HepG2 (cell line): ENCODE results near the gene RIPOR3. TPM values are rescaled to one million over a fixed set of nuclear protein-coding genes. Genes with fewer than 3 reads are reported as not detected.

Experiments
- ATAC-seq: fragments of 200-7000 bp; cut with Tn5 transposase; 3 replicates; pipeline ENCODE4 v1.9.1; 2020; ENCODE audit warnings: mild to moderate bottlenecking, moderate library complexity
- BruUV-seq: library from RNA; stranded (reverse); fragments of 400-500 nt; replicated peaks from 2 replicates; lab custom pipeline; 2021; lab: Mats Ljungman, UMichigan
- CTCF ChIA-PET: fragments of 300-600 bp; formaldehyde crosslinking; extraction: SDS; loops from one replicate; lab custom pipeline; 2021; ENCODE audit warnings: low total read pairs, inconsistent platforms, low intra/inter-chr PET ratio; lab: Yijun Ruan, JAX
- POLR2A ChIA-PET: fragments of 350-600 bp; sonication (Branson Sonifier 250); formaldehyde crosslinking; loops from one replicate; lab custom pipeline; 2020; ENCODE audit warnings: antibody characterized with exemption, inconsistent platforms; lab: Yijun Ruan, JAX
- DNase-seq: peaks from one replicate; pipeline ENCODE4 v3.0.0-alpha.2; 2015; ENCODE audit warnings: low spot score
- FAIRE-seq: peaks from 3 replicates; lab custom pipeline; 2011; peaks lifted over from hg19 to GRCh38; lab: Jason Lieb, UNC
- H2AFZ ChIP-seq: one replicate; pipeline ENCODE4 v1.6.1; 2011; ENCODE audit warnings: low read length, inconsistent platforms
- H3K27ac ChIP-seq: fragments of 300-600 bp; 3 replicates; pipeline ENCODE4 v1.8.0; 2011; ENCODE audit warnings: mixed run types, mild to moderate bottlenecking, mixed read lengths, low read length, inconsistent platforms; ENCODE audit not compliant: insufficient read depth; ENCODE audit errors: extremely low read length
- H3K27me3 ChIP-seq, 2 experiments: fragments of 200-600 bp in 1 of 2; 2 replicates in 1 of 2; 3 replicates in 1 of 2; pipeline versions ENCODE4 v1.6.0 to v1.8.0; 2011; ENCODE audit warnings: low read length in 2 of 2, mild to moderate bottlenecking in 2 of 2, moderate library complexity in 2 of 2, inconsistent platforms in 1 of 2; ENCODE audit not compliant: insufficient read depth in 2 of 2, control insufficient read depth in 1 of 2
- H3K36me3 ChIP-seq, 2 experiments: fragments of 200-600 bp in 1 of 2; replicated peaks in 1 of 2; 2 replicates in 1 of 2; 3 replicates in 1 of 2; pipeline versions ENCODE4 v1.5.1 to v1.8.0; 2011; ENCODE audit warnings: low read length in 2 of 2, inconsistent platforms in 1 of 2; ENCODE audit not compliant: insufficient read depth in 2 of 2, control insufficient read depth in 1 of 2
- H3K4me1 ChIP-seq: 2 replicates; pipeline ENCODE4 v1.5.1; 2012; ENCODE audit warnings: low read length, inconsistent platforms; ENCODE audit not compliant: insufficient read depth
- H3K4me2 ChIP-seq: 2 replicates; pipeline ENCODE4 v1.6.0; 2011; ENCODE audit warnings: low read depth, low read length, inconsistent platforms
- H3K4me3 ChIP-seq, 3 experiments: fragments of 200-600 bp in 1 of 3; sonication (generic), shearing (Covaris generic) in 1 of 3; replicated peaks in 1 of 3; 2 replicates each; pipeline ENCODE4 v1.5.1; 2011 to 2016; ENCODE audit warnings: low read length in 3 of 3, inconsistent platforms in 2 of 3, low read depth in 2 of 3, mild to moderate bottlenecking in 2 of 3, control low read depth in 1 of 3, mixed read lengths in 1 of 3; ENCODE audit not compliant: insufficient read depth in 1 of 3
- H3K79me2 ChIP-seq: one replicate; pipeline ENCODE4 v1.6.1; 2011; ENCODE audit warnings: low read length, inconsistent platforms; ENCODE audit not compliant: insufficient read depth
- H3K9ac ChIP-seq: 2 replicates; pipeline ENCODE4 v1.6.0; 2011; ENCODE audit warnings: mild to moderate bottlenecking, low read depth, low read length, inconsistent platforms; ENCODE audit not compliant: insufficient read depth
- H3K9me3 ChIP-seq: 2 replicates; pipeline ENCODE4 v1.5.1; 2012; ENCODE audit warnings: mild to moderate bottlenecking, low read length
- H4K20me1 ChIP-seq: 2 replicates; pipeline ENCODE4 v1.6.0; 2011; ENCODE audit warnings: inconsistent platforms, mild to moderate bottlenecking, low read length, moderate library complexity; ENCODE audit not compliant: insufficient read depth
- AHR ChIP-seq: IDR thresholded peaks from 2 replicates; pipeline ENCODE4 v1.6.1; 2018; ENCODE audit warnings: missing genetic modification reagents, missing compliant biosample characterization
- ATAD3A ChIP-seq: sonication (generic); formaldehyde crosslinking; IDR thresholded peaks from 2 replicates; pipeline ENCODE4 v1.4.0; 2020; ENCODE audit warnings: missing genetic modification reagents
- ATF7-NPFF ChIP-seq: sonication (generic); formaldehyde crosslinking; IDR thresholded peaks from 2 replicates; pipeline ENCODE4 v1.8.1; 2023; ENCODE audit warnings: mild to moderate bottlenecking, low read depth, missing genetic modification reagents, moderate library complexity
- CBX5 ChIP-seq: sonication (generic); formaldehyde crosslinking; IDR thresholded peaks from 2 replicates; pipeline ENCODE4 v1.4.0; 2020; ENCODE audit warnings: missing genetic modification reagents, borderline replicate concordance
- CCDC6 ChIP-seq: sonication (generic); formaldehyde crosslinking; IDR thresholded peaks from 2 replicates; pipeline ENCODE4 v1.8.1; 2022; ENCODE audit warnings: mild to moderate bottlenecking, missing genetic modification reagents, moderate library complexity
- CHD2 ChIP-seq: IDR thresholded peaks from 2 replicates; pipeline ENCODE4 v1.6.1; 2011; ENCODE audit warnings: low read depth, low read length, improper control_type of control experiment
- ETV6 ChIP-seq: sonication (generic); formaldehyde crosslinking; conservative IDR thresholded peaks from 2 replicates; pipeline ENCODE4 v1.4.0; 2020; ENCODE audit warnings: missing genetic modification reagents
- NR2F2 ChIP-seq: IDR thresholded peaks from 2 replicates; pipeline ENCODE4 v1.6.1; 2012; ENCODE audit warnings: low read depth, inconsistent platforms, borderline replicate concordance
- REPIN1 ChIP-seq: sonication (generic); formaldehyde crosslinking; IDR thresholded peaks from 2 replicates; pipeline ENCODE4 v1.8.0; 2022; ENCODE audit warnings: missing genetic modification reagents, low read depth, mild to moderate bottlenecking, borderline replicate concordance
- RFXANK ChIP-seq: IDR thresholded peaks from 2 replicates; pipeline ENCODE4 v1.6.1; 2016
- WIZ ChIP-seq: sonication (generic); formaldehyde crosslinking; IDR thresholded peaks from 2 replicates; pipeline ENCODE4 v1.5.1; 2020; ENCODE audit warnings: mild to moderate bottlenecking, missing genetic modification reagents
- ZNF317 ChIP-seq: sonication (generic); formaldehyde crosslinking; IDR thresholded peaks from 2 replicates; pipeline ENCODE4 v1.5.0; 2020; ENCODE audit warnings: mild to moderate bottlenecking, missing genetic modification reagents
- ZNF563 ChIP-seq: sonication (generic); formaldehyde crosslinking; IDR thresholded peaks from 2 replicates; pipeline ENCODE4 v1.8.0; 2022; ENCODE audit warnings: mild to moderate bottlenecking, moderate library complexity, missing genetic modification reagents
- ZNF644 ChIP-seq: IDR thresholded peaks from 2 replicates; pipeline ENCODE4 v1.6.1; 2016; ENCODE audit warnings: low read depth
- WGBS: methylation state at CpG from one replicate; pipeline ENCODE4 v1.1.6; 2017; ENCODE audit warnings: low lambda C conversion rate; 5-methylcytosine and 5-hydroxymethylcytosine counted together
- in situ Hi-C: cut with HindIII; loops from 2 replicates; pipeline ENCODE4 v1.10.0; 2017; ENCODE audit warnings: low pct_unique_long_range_greater_than_20kb; ENCODE audit not compliant: extremely low pct_ligation_motif_present
- intact Hi-C: fragments of 100-400 bp; cut with micrococcal nuclease; formaldehyde crosslinking; loops from one replicate; pipeline ENCODE4 v1.10.0; 2022; ENCODE audit not compliant: unreplicated experiment
- polyA plus RNA-seq, 8 experiments: library from polyadenylated mRNA; depleted of rRNA in 3 of 8; stranded (reverse) in 7 of 8; unstranded in 1 of 8; fragments of >200 nt; fragmentation: Illumina TruSeq in 4 of 8; extraction: Trizol in 4 of 8; gene quantifications; 2 replicates each; pipeline versions ENCODE4 v1.2.1 to v1.2.3, GENCODE V29; 2011 to 2016; ENCODE audit warnings: low read depth in 4 of 8, missing spikeins in 1 of 8, mixed read lengths in 1 of 8; ENCODE audit not compliant: insufficient read depth in 1 of 8
- total RNA-seq, 5 experiments: library from RNA; depleted of rRNA; stranded (reverse); fragments of >200 nt; fragmentation: Illumina TruSeq; extraction: Trizol; gene quantifications; 2 replicates each; pipeline ENCODE4 v1.2.3, GENCODE V29; 2016; ENCODE audit warnings: low read depth in 1 of 5
- TF ChIP-seq, protein P1 (sequence below): fragments of 450-650 bp; IDR thresholded peaks from 2 replicates; pipeline ENCODE4 v1.6.1; 2017
- TF ChIP-seq, protein P2 (sequence below), 2 experiments: IDR thresholded peaks; 2 replicates each; pipeline ENCODE4 v1.6.1; 2011 to 2012; ENCODE audit warnings: low read length in 2 of 2, borderline replicate concordance in 1 of 2, low read depth in 1 of 2, mild to moderate bottlenecking in 1 of 2, moderate library complexity in 1 of 2
- TF ChIP-seq, protein P3 (sequence below): sonication (generic); formaldehyde crosslinking; IDR thresholded peaks from 2 replicates; pipeline ENCODE4 v1.8.1; 2023; ENCODE audit warnings: mild to moderate bottlenecking, missing genetic modification reagents

The RIPOR3 gene
- total and polyA plus RNA-seq, 2 of the 13 experiments (the other 11 are each of a cell fraction or from before 2014, with no cell fraction given) = 0.18 TPM; not detected in 1

DNA sequence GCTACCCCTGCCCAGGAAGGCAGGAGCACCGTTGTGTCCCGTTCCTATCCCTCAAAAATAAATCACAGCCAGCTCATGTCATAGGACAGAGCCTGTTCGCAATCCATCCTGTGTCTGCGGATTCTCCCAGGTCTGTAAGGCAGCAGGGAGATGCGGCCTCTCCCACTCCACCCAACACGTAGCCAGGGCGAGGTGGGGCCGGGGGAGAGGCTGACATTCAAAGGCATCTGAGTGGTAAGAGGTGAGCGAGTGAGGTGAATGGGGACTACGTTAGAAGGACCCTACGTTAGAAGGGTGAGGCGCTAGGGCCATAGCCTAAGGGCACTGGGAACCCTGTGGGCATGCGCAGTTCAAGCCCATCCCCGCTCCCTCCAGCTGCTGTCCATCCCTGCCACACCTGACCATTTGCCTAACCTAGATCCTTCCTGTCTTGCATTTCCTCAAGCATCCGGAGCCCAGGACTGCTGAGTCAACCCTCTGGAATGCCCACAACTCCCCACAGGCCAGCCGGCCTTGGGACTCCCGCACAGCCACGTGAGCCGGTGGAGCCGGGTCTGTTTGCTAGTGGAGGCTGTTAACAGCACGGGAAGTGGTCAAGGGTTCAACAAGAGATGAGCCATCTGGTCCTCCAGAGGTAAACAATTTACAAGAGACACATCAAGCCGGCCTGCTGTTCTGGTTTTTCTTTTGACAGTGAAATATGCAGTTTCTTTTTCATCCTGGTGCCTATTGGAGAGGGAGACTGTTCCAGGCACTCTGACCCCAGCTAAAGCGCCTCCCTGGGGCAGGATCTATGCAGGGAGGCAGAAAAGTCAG lies 45.9 kb downstream of the RIPOR3 start:
- H3K27me3 ChIP-seq = no peaks in the 10 kb centered on the region; a peak in 1 of 5 replicates
- peaks cover 63% of the 10 kb centered on the region for H3K4me1 ChIP-seq
- CTCF ChIA-PET = interaction anchor here (1.3 kb wide), 1 partner anchor 10 kb away, joined by 3 read pairs; no protein-coding TSS in a partner anchor
- WGBS = 13% methylated on average over 23 of the region's 23 CpGs
- no peak overlapping the region for H3K9ac ChIP-seq
- H3K36me3 ChIP-seq = no peaks in the 10 kb centered on the region
- in situ Hi-C loops = loop anchor here (25.0 kb wide), 1 partner anchor 92 kb away; the partner anchor contains the start of gene PARD6B
- peak overlapping the region; percentile 51 for H3K27ac ChIP-seq
- H4K20me1 ChIP-seq = no peaks in the 10 kb centered on the region
- H3K4me2 ChIP-seq = peak overlapping the region; percentile 65
- no peaks in the 10 kb centered on the region for H3K79me2 ChIP-seq
- peak; percentile 100 for DNase-seq
- FAIRE-seq = peak; percentile 97
- ATAC-seq = peak; percentile 94
- peaks cover 6% of the 10 kb centered on the region for H3K9me3 ChIP-seq
- no TSS peak for BruUV-seq
- peak overlapping the region in 2 of 3 experiments; percentile 32 to 51; a peak in 3 of 6 replicates for H3K4me3 ChIP-seq
- no peak overlapping the region for H2AFZ ChIP-seq
- intact Hi-C loops = loop anchor here (5.0 kb wide), 1 partner anchor 82 kb away; no protein-coding TSS in a partner anchor
- POLR2A ChIA-PET = interaction anchor here (0.8 to 1.3 kb wide), 7 partner anchors 8 to 145 kb away, joined by 3 to 6 read pairs (median 4); partner anchors contain the start of gene PARD6B
- peak; percentile 86; the same call in 1 of the 2 replicates for TF ChIP-seq ZNF563 (CRISPR knock-in tag)
- peak; percentile 91 for TF ChIP-seq ZNF317 (CRISPR knock-in tag)
- TF ChIP-seq CHD2 = 0 out of 2 replicates have a peak, but pooled peaks have one; percentile 26
- TF ChIP-seq ATF7-NPFF (CRISPR knock-in tag) = peak; percentile 97
- TF ChIP-seq, protein P1, sequence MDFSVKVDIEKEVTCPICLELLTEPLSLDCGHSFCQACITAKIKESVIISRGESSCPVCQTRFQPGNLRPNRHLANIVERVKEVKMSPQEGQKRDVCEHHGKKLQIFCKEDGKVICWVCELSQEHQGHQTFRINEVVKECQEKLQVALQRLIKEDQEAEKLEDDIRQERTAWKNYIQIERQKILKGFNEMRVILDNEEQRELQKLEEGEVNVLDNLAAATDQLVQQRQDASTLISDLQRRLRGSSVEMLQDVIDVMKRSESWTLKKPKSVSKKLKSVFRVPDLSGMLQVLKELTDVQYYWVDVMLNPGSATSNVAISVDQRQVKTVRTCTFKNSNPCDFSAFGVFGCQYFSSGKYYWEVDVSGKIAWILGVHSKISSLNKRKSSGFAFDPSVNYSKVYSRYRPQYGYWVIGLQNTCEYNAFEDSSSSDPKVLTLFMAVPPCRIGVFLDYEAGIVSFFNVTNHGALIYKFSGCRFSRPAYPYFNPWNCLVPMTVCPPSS = no peak
- TF ChIP-seq, protein P2, sequence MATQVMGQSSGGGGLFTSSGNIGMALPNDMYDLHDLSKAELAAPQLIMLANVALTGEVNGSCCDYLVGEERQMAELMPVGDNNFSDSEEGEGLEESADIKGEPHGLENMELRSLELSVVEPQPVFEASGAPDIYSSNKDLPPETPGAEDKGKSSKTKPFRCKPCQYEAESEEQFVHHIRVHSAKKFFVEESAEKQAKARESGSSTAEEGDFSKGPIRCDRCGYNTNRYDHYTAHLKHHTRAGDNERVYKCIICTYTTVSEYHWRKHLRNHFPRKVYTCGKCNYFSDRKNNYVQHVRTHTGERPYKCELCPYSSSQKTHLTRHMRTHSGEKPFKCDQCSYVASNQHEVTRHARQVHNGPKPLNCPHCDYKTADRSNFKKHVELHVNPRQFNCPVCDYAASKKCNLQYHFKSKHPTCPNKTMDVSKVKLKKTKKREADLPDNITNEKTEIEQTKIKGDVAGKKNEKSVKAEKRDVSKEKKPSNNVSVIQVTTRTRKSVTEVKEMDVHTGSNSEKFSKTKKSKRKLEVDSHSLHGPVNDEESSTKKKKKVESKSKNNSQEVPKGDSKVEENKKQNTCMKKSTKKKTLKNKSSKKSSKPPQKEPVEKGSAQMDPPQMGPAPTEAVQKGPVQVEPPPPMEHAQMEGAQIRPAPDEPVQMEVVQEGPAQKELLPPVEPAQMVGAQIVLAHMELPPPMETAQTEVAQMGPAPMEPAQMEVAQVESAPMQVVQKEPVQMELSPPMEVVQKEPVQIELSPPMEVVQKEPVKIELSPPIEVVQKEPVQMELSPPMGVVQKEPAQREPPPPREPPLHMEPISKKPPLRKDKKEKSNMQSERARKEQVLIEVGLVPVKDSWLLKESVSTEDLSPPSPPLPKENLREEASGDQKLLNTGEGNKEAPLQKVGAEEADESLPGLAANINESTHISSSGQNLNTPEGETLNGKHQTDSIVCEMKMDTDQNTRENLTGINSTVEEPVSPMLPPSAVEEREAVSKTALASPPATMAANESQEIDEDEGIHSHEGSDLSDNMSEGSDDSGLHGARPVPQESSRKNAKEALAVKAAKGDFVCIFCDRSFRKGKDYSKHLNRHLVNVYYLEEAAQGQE (IDR thresholded peaks at IDR 0.05; ENCODE audit: borderline replicate concordance in 1 of 2, low read depth in 1 of 2, low read length in 2 of 2) = peak in 1 of 2 experiments; percentile 60; a peak in 2 of 4 replicates
- TF ChIP-seq NR2F2 = no peak
- TF ChIP-seq AHR (CRISPR knock-in tag) = peak; percentile 79
- TF ChIP-seq RFXANK (CRISPR knock-in tag) = peak; percentile 72; the same call in 1 of the 2 replicates
- TF ChIP-seq ZNF644 (CRISPR knock-in tag) = peak; percentile 97
- no peak for TF ChIP-seq ATAD3A (CRISPR knock-in tag)
- peak; percentile 68; the same call in 1 of the 2 replicates for TF ChIP-seq CCDC6
- TF ChIP-seq CBX5 = peak; percentile 97
- no peak; the same call in 1 of the 2 replicates for TF ChIP-seq ETV6 (CRISPR knock-in tag)
- no peak for TF ChIP-seq WIZ (CRISPR knock-in tag)
- peak; percentile 83; the same call in 1 of the 2 replicates for TF ChIP-seq REPIN1 (CRISPR knock-in tag)
- TF ChIP-seq, protein P3, sequence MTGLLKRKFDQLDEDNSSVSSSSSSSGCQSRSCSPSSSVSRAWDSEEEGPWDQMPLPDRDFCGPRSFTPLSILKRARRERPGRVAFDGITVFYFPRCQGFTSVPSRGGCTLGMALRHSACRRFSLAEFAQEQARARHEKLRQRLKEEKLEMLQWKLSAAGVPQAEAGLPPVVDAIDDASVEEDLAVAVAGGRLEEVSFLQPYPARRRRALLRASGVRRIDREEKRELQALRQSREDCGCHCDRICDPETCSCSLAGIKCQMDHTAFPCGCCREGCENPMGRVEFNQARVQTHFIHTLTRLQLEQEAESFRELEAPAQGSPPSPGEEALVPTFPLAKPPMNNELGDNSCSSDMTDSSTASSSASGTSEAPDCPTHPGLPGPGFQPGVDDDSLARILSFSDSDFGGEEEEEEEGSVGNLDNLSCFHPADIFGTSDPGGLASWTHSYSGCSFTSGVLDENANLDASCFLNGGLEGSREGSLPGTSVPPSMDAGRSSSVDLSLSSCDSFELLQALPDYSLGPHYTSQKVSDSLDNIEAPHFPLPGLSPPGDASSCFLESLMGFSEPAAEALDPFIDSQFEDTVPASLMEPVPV = no peak
